ENCODE data around the gene TYMP. TPM values are rescaled to one million over a fixed set of nuclear protein-coding genes. Genes with fewer than 3 reads are reported as not detected.

Gene TYMP
- total and polyA plus RNA-seq, 4 donors, result 6.3 to 22.1 (median 14.6) TPM

DNA sequence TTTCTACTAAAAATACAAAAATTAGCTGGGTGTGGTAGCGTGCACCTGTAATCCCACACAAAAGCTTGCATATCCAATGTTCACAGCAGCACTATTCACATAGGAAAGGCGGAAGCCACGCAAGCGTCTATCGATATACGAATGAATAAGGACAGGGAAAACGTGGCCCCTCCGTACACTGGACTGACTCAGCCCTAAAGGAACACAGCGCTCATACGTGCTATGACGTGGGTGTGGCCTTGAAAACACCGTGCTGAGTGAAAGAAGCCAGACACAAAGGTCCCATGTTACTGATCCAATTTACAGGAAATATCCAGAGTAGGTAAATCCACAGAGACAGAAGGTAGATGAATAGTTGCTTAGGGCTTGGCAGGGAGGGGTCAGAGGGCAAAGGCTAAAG is 29.4 kb downstream of the TYMP start:
- no peak for DNase-seq (ENCODE audit: low read depth in 4 of 6, low spot score in 6 of 6)
- no peaks in the 10 kb centered on the region for H3K27me3 ChIP-seq (ENCODE audit: control insufficient read depth, insufficient read depth, low read length)
- peaks cover 38% of the 10 kb centered on the region for H3K36me3 ChIP-seq (ENCODE audit: control insufficient read depth, insufficient read depth, low read length)
- no peak overlapping the region for H3K4me3 ChIP-seq (ENCODE audit: low read depth, low read length)
- peaks cover 11% of the 10 kb centered on the region for H3K4me1 ChIP-seq (ENCODE audit: control insufficient read depth, insufficient read depth, low read length)
- no peaks in the 10 kb centered on the region for H3K9me3 ChIP-seq (ENCODE audit: control insufficient read depth, insufficient read depth, low read length)
- no peak overlapping the region for H3K27ac ChIP-seq (ENCODE audit: low read depth, low read length)
- WGBS (ENCODE audit: insufficient coverage), result 88% methylated on average over 9 of the region's 12 CpGs

- 13% methylated on average over 11 of the region's 13 CpGs for WGBS (ENCODE audit: insufficient coverage)
- Histone ChIP-seq H3K9me3 (ENCODE audit: control insufficient read depth, insufficient read depth, low read length) (no peaks in the 10 kb centered on the region), H3K27ac (ENCODE audit: low read depth, low read length) (no peak overlapping the region), H3K4me1 (ENCODE audit: control insufficient read depth, insufficient read depth, low read length) (peaks cover 11% of the 10 kb centered on the region), H3K4me3 (ENCODE audit: low read depth, low read length) (no peak overlapping the region), H3K36me3 (ENCODE audit: control insufficient read depth, insufficient read depth, low read length) (peaks cover 18% of the 10 kb centered on the region), H3K27me3 (ENCODE audit: control insufficient read depth, insufficient read depth, low read length) (no peaks in the 10 kb centered on the region)
- peak in 2 of 6 donors; percentile 53 to 61 for DNase-seq (ENCODE audit: low read depth in 4 of 6, low spot score in 6 of 6)
Observed at GRCh38 chr22:50498322-50498890, 31.4 kb downstream of the TYMP start.

DNA sequence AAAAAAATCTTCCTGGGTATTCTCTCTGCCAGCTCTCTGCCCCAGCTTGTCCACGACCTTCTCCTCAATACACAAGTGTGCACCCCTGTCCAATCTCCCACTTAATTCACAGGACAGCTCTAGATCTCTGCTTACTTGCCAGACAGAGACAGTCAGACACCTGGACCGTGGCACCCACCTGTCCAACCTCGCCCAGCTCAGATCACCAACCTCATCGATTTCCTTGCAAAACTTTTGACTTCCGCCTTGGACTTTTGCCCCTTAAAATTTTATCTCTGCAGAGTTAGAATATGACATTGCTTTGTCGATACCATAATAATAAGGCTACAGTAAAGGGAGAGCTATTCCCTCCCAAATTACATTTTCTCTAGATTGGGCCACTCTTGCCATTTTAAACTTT is 32.7 kb downstream of the TYMP start:
- Histone ChIP-seq H3K4me1 (ENCODE audit: control insufficient read depth, insufficient read depth, low read length) (peaks cover under 1% of the 10 kb centered on the region), H3K27ac (ENCODE audit: low read depth, low read length) (no peak overlapping the region), H3K27me3 (ENCODE audit: control insufficient read depth, insufficient read depth, low read length) (no peaks in the 10 kb centered on the region), H3K36me3 (ENCODE audit: control insufficient read depth, insufficient read depth, low read length) (peaks cover 5% of the 10 kb centered on the region), H3K4me3 (ENCODE audit: low read depth, low read length) (no peak overlapping the region), H3K9me3 (ENCODE audit: control insufficient read depth, insufficient read depth, low read length) (no peaks in the 10 kb centered on the region)
- DNase-seq (ENCODE audit: low read depth in 4 of 6, low spot score in 6 of 6), result no peak
- 68% methylated on average over 2 of the region's 6 CpGs for WGBS (ENCODE audit: insufficient coverage)

GRCh38 chr22:50490531-50491308 is 39.1 kb downstream of the TYMP start:
- no peak overlapping the region for H3K27ac ChIP-seq (ENCODE audit: low read depth, low read length)
- DNase-seq (ENCODE audit: low read depth in 4 of 6, low spot score in 6 of 6), result no peak
- H3K9me3 ChIP-seq (ENCODE audit: control insufficient read depth, insufficient read depth, low read length), result no peaks in the 10 kb centered on the region
- H3K4me1 ChIP-seq (ENCODE audit: control insufficient read depth, insufficient read depth, low read length), result no peaks in the 10 kb centered on the region
- no peaks in the 10 kb centered on the region for H3K27me3 ChIP-seq (ENCODE audit: control insufficient read depth, insufficient read depth, low read length)
- no peaks in the 10 kb centered on the region for H3K36me3 ChIP-seq (ENCODE audit: control insufficient read depth, insufficient read depth, low read length)
- no peak overlapping the region for H3K4me3 ChIP-seq (ENCODE audit: low read depth, low read length)
- WGBS (ENCODE audit: insufficient coverage), result 83% methylated on average over 24 of the region's 27 CpGs

DNA sequence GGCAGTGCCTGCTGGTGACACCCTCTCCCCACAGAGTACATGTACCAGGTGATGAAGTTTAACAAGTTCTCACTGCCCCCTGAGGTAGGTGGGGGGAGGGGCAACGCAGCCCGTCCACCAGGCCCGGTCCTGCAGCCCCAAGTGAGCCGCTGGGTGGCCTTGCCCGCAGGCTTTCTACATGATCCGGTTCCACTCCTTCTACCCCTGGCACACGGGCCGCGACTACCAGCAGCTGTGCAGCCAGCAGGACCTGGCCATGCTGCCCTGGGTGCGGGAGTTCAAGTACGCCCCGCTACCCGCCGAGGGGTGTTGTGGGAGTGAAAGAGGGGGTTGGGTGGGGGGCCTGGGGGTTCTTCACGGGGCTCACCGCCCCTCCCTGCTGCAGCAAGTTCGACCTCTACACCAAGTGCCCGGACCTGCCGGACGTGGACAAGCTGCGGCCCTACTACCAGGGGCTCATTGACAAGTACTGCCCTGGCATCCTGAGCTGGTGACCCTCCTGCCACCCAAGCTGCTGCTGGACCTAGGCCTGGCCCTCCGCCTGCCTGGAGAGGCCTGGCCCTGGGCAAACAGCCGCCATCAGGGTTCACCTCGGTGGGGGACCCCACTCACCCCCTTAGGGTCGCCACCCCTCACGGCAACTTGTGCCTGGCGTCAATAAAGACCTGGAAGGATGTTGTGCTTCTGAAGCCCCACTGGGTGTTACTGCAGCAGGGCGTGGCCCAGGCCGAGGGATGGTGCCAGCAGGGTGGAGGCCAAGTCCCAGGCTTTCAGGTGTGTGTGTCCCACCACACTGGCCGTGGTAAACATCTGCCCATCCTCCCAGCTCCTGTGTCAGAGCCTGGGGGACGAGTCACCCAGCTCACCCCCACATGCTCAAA is 40.2 kb downstream of the TYMP start:
- DNase-seq (ENCODE audit: low read depth in 4 of 6, low spot score in 6 of 6), result no peak
- WGBS (ENCODE audit: insufficient coverage), result 82% methylated on average over 20 of the region's 31 CpGs
- Histone ChIP-seq H3K36me3 (ENCODE audit: control insufficient read depth, insufficient read depth, low read length) (no peaks in the 10 kb centered on the region), H3K4me1 (ENCODE audit: control insufficient read depth, insufficient read depth, low read length) (no peaks in the 10 kb centered on the region), H3K27me3 (ENCODE audit: control insufficient read depth, insufficient read depth, low read length) (no peaks in the 10 kb centered on the region), H3K9me3 (ENCODE audit: control insufficient read depth, insufficient read depth, low read length) (no peaks in the 10 kb centered on the region), H3K4me3 (ENCODE audit: low read depth, low read length) (no peak overlapping the region), H3K27ac (ENCODE audit: low read depth, low read length) (no peak overlapping the region)

DNA sequence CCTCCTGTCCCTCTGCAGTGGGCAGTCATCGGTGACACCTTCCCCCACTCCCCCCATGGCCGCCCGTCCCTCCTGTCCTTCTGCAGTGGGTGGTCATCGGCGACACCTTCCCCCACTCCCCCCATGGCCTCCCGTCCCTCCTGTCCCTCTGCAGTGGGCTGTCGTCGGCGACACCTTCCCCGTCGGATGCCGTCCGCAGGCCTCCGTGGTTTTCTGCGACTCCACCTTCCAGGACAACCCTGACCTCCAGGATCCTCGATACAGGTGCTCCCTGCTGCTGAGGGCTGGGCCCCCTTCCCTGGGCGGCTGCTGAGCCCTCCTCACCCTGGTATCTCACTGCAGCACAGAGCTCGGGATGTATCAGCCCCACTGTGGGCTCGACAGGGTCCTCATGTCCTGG is 40.9 kb downstream of the TYMP start:
- no peaks in the 10 kb centered on the region for H3K27me3 ChIP-seq (ENCODE audit: control insufficient read depth, insufficient read depth, low read length)
- no peaks in the 10 kb centered on the region for H3K9me3 ChIP-seq (ENCODE audit: control insufficient read depth, insufficient read depth, low read length)
- H3K36me3 ChIP-seq (ENCODE audit: control insufficient read depth, insufficient read depth, low read length), result no peaks in the 10 kb centered on the region
- 78% methylated on average over 19 of the region's 19 CpGs for WGBS (ENCODE audit: insufficient coverage)
- no peak for DNase-seq (ENCODE audit: low read depth in 4 of 6, low spot score in 6 of 6)
- no peak overlapping the region for H3K4me3 ChIP-seq (ENCODE audit: low read depth, low read length)
- H3K27ac ChIP-seq (ENCODE audit: low read depth, low read length), result no peak overlapping the region
- no peaks in the 10 kb centered on the region for H3K4me1 ChIP-seq (ENCODE audit: control insufficient read depth, insufficient read depth, low read length)

DNA sequence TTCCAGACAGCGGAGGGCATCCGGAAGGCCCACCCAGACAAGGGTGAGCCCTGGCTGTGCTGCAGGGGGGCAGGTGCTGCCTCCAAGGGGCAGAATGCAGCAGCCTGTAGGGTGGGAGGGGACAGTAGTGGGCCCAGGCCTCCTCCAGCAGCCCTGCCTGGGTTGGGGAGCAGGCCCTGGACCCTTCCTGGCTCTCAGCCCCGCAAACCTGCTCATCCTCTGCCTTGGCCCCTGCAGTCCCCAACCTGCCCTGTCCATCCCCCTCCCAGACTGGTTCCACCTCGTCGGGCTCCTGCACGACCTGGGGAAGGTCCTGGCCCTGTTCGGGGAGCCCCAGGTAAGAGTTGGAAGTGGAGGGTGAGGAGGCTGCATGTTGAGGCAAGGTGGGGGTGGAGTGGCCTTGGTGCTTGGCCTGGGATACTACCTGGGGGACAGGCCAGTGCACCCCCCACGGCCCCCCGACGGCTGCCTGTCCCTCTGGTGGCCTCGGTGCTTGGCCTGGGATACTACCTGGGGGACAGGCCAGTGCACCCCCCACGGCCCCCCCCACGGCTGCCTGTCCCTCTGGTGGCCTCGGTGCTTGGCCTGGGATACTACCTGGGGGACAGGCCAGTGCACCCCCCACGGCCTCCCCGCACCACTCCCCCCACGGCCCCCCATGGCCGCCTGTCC is 41.7 kb downstream of the TYMP start:
- Histone ChIP-seq H3K36me3 (ENCODE audit: control insufficient read depth, insufficient read depth, low read length) (no peaks in the 10 kb centered on the region), H3K9me3 (ENCODE audit: control insufficient read depth, insufficient read depth, low read length) (no peaks in the 10 kb centered on the region), H3K4me3 (ENCODE audit: low read depth, low read length) (no peak overlapping the region), H3K27ac (ENCODE audit: low read depth, low read length) (no peak overlapping the region), H3K27me3 (ENCODE audit: control insufficient read depth, insufficient read depth, low read length) (peaks cover 4% of the 10 kb centered on the region), H3K4me1 (ENCODE audit: control insufficient read depth, insufficient read depth, low read length) (peaks cover under 1% of the 10 kb centered on the region)
- DNase-seq (ENCODE audit: low read depth in 4 of 6, low spot score in 6 of 6), result no peak
- WGBS (ENCODE audit: insufficient coverage), result 75% methylated on average over 11 of the region's 18 CpGs

DNA sequence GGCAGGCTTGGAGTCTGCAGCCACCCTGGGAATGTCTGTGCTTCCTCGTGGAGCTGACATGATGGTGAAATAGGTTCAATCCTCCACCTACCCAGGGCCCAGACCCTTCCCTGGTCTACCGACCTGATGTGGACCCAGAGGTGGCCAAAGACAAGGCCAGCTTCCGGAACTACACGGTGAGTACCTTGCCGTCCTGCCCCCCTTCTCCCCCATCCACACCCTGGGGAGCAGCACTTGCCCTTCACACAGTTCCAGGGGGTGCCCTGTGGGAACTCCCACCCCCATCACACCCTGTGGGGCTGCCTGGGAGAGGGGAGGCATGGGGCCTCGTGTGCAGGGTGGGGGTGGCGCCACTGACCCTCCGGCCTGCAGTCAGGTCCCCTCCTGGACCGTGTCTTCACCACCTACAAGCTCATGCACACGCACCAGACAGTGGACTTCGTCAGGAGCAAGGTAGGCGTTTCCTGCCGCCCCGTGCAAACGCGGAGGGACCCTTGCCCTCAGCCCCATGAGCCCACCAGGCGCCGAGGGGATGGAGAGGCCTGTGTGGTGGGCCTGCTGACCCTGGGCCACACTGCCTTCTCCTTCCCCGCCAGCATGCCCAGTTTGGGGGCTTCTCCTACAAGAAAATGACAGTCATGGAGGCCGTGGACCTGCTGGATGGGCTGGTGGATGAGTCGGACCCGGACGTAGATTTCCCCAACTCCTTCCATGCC is 42.4 kb downstream of the TYMP start:
- no peak for DNase-seq (ENCODE audit: low read depth in 4 of 6, low spot score in 6 of 6)
- 84% methylated on average over 21 of the region's 23 CpGs for WGBS (ENCODE audit: insufficient coverage)
- no peak overlapping the region for H3K27ac ChIP-seq (ENCODE audit: low read depth, low read length)
- H3K4me1 ChIP-seq (ENCODE audit: control insufficient read depth, insufficient read depth, low read length), result peaks cover 6% of the 10 kb centered on the region
- no peaks in the 10 kb centered on the region for H3K36me3 ChIP-seq (ENCODE audit: control insufficient read depth, insufficient read depth, low read length)
- H3K4me3 ChIP-seq (ENCODE audit: low read depth, low read length), result no peak overlapping the region
- no peaks in the 10 kb centered on the region for H3K9me3 ChIP-seq (ENCODE audit: control insufficient read depth, insufficient read depth, low read length)
- peaks cover 9% of the 10 kb centered on the region for H3K27me3 ChIP-seq (ENCODE audit: control insufficient read depth, insufficient read depth, low read length)

All from spinal cord (tissue), 10 donors.